Suprapubic skin (tissue), 4 donors: Measurements from ENCODE around the gene TCERG1L. TPM values are rescaled to one million over a fixed set of nuclear protein-coding genes. Genes with fewer than 3 reads are reported as not detected.

Experiments
- DNase-seq, 2 donors: peaks; one replicate each; pipeline ENCODE4 v3.0.0-alpha.2; 2019; ENCODE audit warnings: low spot score in 2 of 2
- H3K27ac ChIP-seq: fragments of 200-600 bp; sonication (generic); one replicate; pipeline ENCODE4 v1.5.1; 2019
- H3K27me3 ChIP-seq: fragments of 200-600 bp; sonication (generic); one replicate; pipeline ENCODE4 v1.5.1; 2019
- H3K36me3 ChIP-seq: fragments of 200-600 bp; sonication (generic); one replicate; pipeline ENCODE4 v1.5.1; 2019
- H3K4me1 ChIP-seq: fragments of 200-600 bp; sonication (generic); one replicate; pipeline ENCODE4 v1.5.1; 2019
- H3K4me3 ChIP-seq: fragments of 200-600 bp; sonication (generic); one replicate; pipeline ENCODE4 v1.5.1; 2019; ENCODE audit warnings: mild to moderate bottlenecking
- H3K9me3 ChIP-seq: fragments of 200-600 bp; sonication (generic); one replicate; pipeline ENCODE4 v1.5.1; 2019
- CTCF ChIP-seq, 2 donors: fragments of 200-600 bp in 1 of 2; fragments of 450-650 bp in 1 of 2; sonication (generic) in 1 of 2; IDR thresholded peaks; one replicate each; pipeline ENCODE4 v1.5.1; 2016 to 2019; ENCODE audit warnings: antibody characterized with exemption in 2 of 2, mild to moderate bottlenecking in 1 of 2, moderate library complexity in 1 of 2
- EP300 ChIP-seq: sonication (generic); formaldehyde crosslinking; IDR thresholded peaks from one replicate; pipeline ENCODE4 v1.6.1; 2017; ENCODE audit warnings: antibody characterized with exemption
- POLR2A ChIP-seq, 2 donors: fragments of 450-650 bp; IDR thresholded peaks; one replicate each; pipeline ENCODE4 v1.6.1; 2017; ENCODE audit warnings: antibody characterized with exemption in 2 of 2, mild to moderate bottlenecking in 2 of 2, moderate library complexity in 2 of 2
- POLR2AphosphoS5 ChIP-seq, 3 donors: sonication (generic); formaldehyde crosslinking; IDR thresholded peaks; one replicate each; pipeline ENCODE4 v1.6.1; 2017; ENCODE audit warnings: antibody characterized with exemption in 3 of 3
- WGBS: methylation state at CpG from one replicate; pipeline ENCODE4 v1.1.5; 2018; 5-methylcytosine and 5-hydroxymethylcytosine counted together
- total RNA-seq, 4 donors: library from RNA; depleted of rRNA; stranded (reverse); fragments of >200 nt; gene quantifications; one replicate each; pipeline ENCODE4 v1.1.0, GENCODE V29; 2016

TCERG1L gene
- total RNA-seq, 4 donors from 2014 or later: 0.32 to 1.0 (median 0.51) TPM

- Histone ChIP-seq H3K4me3 (no peak overlapping the region), H3K27ac (no peak overlapping the region)
These were observed 166.7 kb downstream of the TCERG1L start for GRCh38 chr10:131144711-131145375.

DNA sequence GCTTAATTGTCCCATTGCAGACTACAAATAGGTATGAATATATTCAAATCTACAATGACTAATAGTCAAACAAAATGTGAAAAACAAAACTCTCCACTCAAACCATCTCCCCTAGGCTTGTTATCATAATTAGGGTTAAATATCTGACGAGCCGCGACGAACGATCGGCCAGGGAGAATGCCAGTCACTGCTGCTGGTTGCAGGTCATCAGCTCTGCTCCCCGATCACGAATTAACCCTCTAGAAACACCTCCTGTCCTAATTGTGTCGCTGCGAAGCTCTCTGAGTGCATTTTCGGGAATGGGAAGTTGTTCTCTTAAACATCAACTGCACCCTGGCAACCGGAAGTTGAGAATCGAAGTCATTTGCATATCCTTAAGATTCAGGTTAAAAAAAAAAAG, 167.3 kb downstream of the TCERG1L start:
- 88% methylated on average over 13 of the region's 13 CpGs for WGBS
- peaks cover 23% of the 10 kb centered on the region for H3K27me3 ChIP-seq
- TF ChIP-seq EP300: no peak
- TF ChIP-seq POLR2AphosphoS5 (IDR thresholded peaks at IDR 0.05): no peak
- TF ChIP-seq CTCF (IDR thresholded peaks at IDR 0.05): no peak
- H3K27ac ChIP-seq: no peak overlapping the region
- no peak for DNase-seq
- no peak overlapping the region for H3K4me3 ChIP-seq
- no peaks in the 10 kb centered on the region for H3K36me3 ChIP-seq
- no peaks in the 10 kb centered on the region for H3K9me3 ChIP-seq
- H3K4me1 ChIP-seq: peaks cover 10% of the 10 kb centered on the region

More at GRCh38 chr10:131144711-131145375, 166.7 kb downstream of the TCERG1L start:
- Histone ChIP-seq H3K36me3 (no peaks in the 10 kb centered on the region), H3K9me3 (no peaks in the 10 kb centered on the region), H3K27me3 (peaks cover 23% of the 10 kb centered on the region), H3K4me1 (peaks cover 4% of the 10 kb centered on the region)
- TF ChIP-seq POLR2AphosphoS5 (IDR thresholded peaks at IDR 0.05) (no peak), POLR2A (IDR thresholded peaks at IDR 0.05) (no peak), CTCF (IDR thresholded peaks at IDR 0.05) (no peak), EP300 (no peak)
- 80% methylated on average over 9 of the region's 9 CpGs for WGBS
- no peak for DNase-seq

GRCh38 chr10:131143425-131144165, 167.9 kb downstream of the TCERG1L start:
- H3K9me3 ChIP-seq: no peaks in the 10 kb centered on the region
- no peaks in the 10 kb centered on the region for H3K36me3 ChIP-seq
- H3K27me3 ChIP-seq: peaks cover 20% of the 10 kb centered on the region
- no peak for DNase-seq
- WGBS: 89% methylated on average over 18 of the region's 25 CpGs
- TF ChIP-seq EP300 (no peak), CTCF (IDR thresholded peaks at IDR 0.05) (no peak), POLR2AphosphoS5 (IDR thresholded peaks at IDR 0.05) (no peak), POLR2A (IDR thresholded peaks at IDR 0.05) (no peak)
- H3K27ac ChIP-seq: no peak overlapping the region
- no peak overlapping the region for H3K4me3 ChIP-seq
- H3K4me1 ChIP-seq: peaks cover 11% of the 10 kb centered on the region

- 78% methylated on average over 13 of the region's 18 CpGs for WGBS
- no peaks in the 10 kb centered on the region for H3K9me3 ChIP-seq
- H3K27ac ChIP-seq: no peak overlapping the region
These were observed 168.8 kb downstream of the TCERG1L start for GRCh38 chr10:131142517-131143380.

More at GRCh38 chr10:131142517-131143380, 168.8 kb downstream of the TCERG1L start:
- H3K4me1 ChIP-seq: peaks cover 11% of the 10 kb centered on the region
- H3K27me3 ChIP-seq: peaks cover 20% of the 10 kb centered on the region
- no peaks in the 10 kb centered on the region for H3K36me3 ChIP-seq
- TF ChIP-seq POLR2AphosphoS5 (IDR thresholded peaks at IDR 0.05) (no peak), POLR2A (IDR thresholded peaks at IDR 0.05) (no peak), CTCF (IDR thresholded peaks at IDR 0.05) (no peak), EP300 (no peak)
- no peak overlapping the region for H3K4me3 ChIP-seq
- DNase-seq: no peak
